Loucy (cell line): Measurements from ENCODE around the gene TEPSIN.

Experiments
- H2AFZ ChIP-seq: fragments of 200-600 bp; sonication (generic); 2 replicates; pipeline ENCODE4 v1.6.0; 2016; ENCODE audit warnings: antibody characterized with exemption, mild to moderate bottlenecking, low read length, moderate library complexity
- H3F3A ChIP-seq: fragments of 200-600 bp; 2 replicates; pipeline ENCODE4 v1.6.0; 2016; ENCODE audit warnings: antibody characterized with exemption, low read depth, mild to moderate bottlenecking
- H3K27me3 ChIP-seq: fragments of 200-600 bp; sonication (generic); 2 replicates; pipeline ENCODE4 v1.6.1; 2014; ENCODE audit warnings: low read length, mild to moderate bottlenecking; ENCODE audit not compliant: insufficient read depth, poor library complexity, severe bottlenecking
- H3K36me3 ChIP-seq: fragments of 200-600 bp; sonication (generic); 2 replicates; pipeline ENCODE4 v1.6.1; 2016; ENCODE audit warnings: low read length; ENCODE audit not compliant: insufficient read depth
- H3K4me1 ChIP-seq: fragments of 200-600 bp; sonication (generic); 2 replicates; pipeline ENCODE4 v1.5.1; 2014; ENCODE audit warnings: low read length, mild to moderate bottlenecking; ENCODE audit not compliant: insufficient read depth, poor library complexity, severe bottlenecking
- H3K4me2 ChIP-seq: fragments of 200-600 bp; sonication (generic); 2 replicates; pipeline ENCODE4 v1.6.0; 2014; ENCODE audit warnings: antibody characterized with exemption, low read length, low read depth, mild to moderate bottlenecking; ENCODE audit not compliant: poor library complexity, severe bottlenecking
- H3K4me3 ChIP-seq: fragments of 200-600 bp; sonication (generic); 2 replicates; pipeline ENCODE4 v1.5.1; 2014; ENCODE audit warnings: low read length, mild to moderate bottlenecking, mixed read lengths; ENCODE audit not compliant: poor library complexity, severe bottlenecking
- H3K79me2 ChIP-seq: fragments of 200-600 bp; sonication (generic); 2 replicates; pipeline ENCODE4 v1.6.1; 2014; ENCODE audit warnings: low read length; ENCODE audit not compliant: insufficient read depth
- H3K9ac ChIP-seq: fragments of 200-600 bp; sonication (generic); 2 replicates; pipeline ENCODE4 v1.6.0; 2014; ENCODE audit warnings: mild to moderate bottlenecking, low read depth, low read length, moderate library complexity; ENCODE audit not compliant: poor library complexity, severe bottlenecking
- H3K9me2 ChIP-seq: fragments of 200-600 bp; sonication (generic); replicated peaks from 2 replicates; pipeline ENCODE4 v1.6.1; 2016; ENCODE audit warnings: low read depth, low read length, mixed read lengths
- H3K9me3 ChIP-seq: fragments of 200-600 bp; sonication (generic); 2 replicates; pipeline ENCODE4 v1.6.1; 2014; ENCODE audit warnings: mild to moderate bottlenecking, antibody characterized with exemption, low read length, low read depth; ENCODE audit not compliant: insufficient read depth
- H4K20me1 ChIP-seq: fragments of 200-600 bp; sonication (generic); 2 replicates; pipeline ENCODE4 v1.6.0; 2014; ENCODE audit warnings: antibody characterized with exemption, low read length, mild to moderate bottlenecking; ENCODE audit not compliant: insufficient read depth, poor library complexity, severe bottlenecking
- CTCF ChIP-seq: fragments of 200-600 bp; sonication (generic); conservative IDR thresholded peaks from 2 replicates; pipeline ENCODE4 v1.5.1; 2014; ENCODE audit warnings: mild to moderate bottlenecking, antibody characterized with exemption, low read length
- EZH2phosphoT487 ChIP-seq: fragments of 200-600 bp; IDR thresholded peaks from 2 replicates; pipeline ENCODE4 v1.6.1; 2018; ENCODE audit warnings: antibody characterized with exemption, mild to moderate bottlenecking, moderate library complexity, borderline replicate concordance

Gene TEPSIN

GRCh38 chr17:81186203-81186602 lies 52.7 kb downstream of the TEPSIN start:
- H3K9me3 ChIP-seq: no peaks in the 10 kb centered on the region
- H3K9me2 ChIP-seq: no peaks in the 10 kb centered on the region
- H2AFZ ChIP-seq: no peak overlapping the region
- no peaks in the 10 kb centered on the region for H3F3A ChIP-seq
- H3K79me2 ChIP-seq: no peaks in the 10 kb centered on the region
- no peak for TF ChIP-seq EZH2phosphoT487
- no peak for TF ChIP-seq CTCF
- H3K9ac ChIP-seq: no peak overlapping the region
- H3K27me3 ChIP-seq: no peaks in the 10 kb centered on the region
- no peak overlapping the region for H3K4me2 ChIP-seq
- no peaks in the 10 kb centered on the region; the same call in 1 of the 2 replicates for H3K36me3 ChIP-seq
- no peaks in the 10 kb centered on the region for H3K4me1 ChIP-seq
- no peak overlapping the region for H3K4me3 ChIP-seq
- H4K20me1 ChIP-seq: no peaks in the 10 kb centered on the region

GRCh38 chr17:81184555-81184954 lies 54.3 kb downstream of the TEPSIN start:
- no peaks in the 10 kb centered on the region for H3K9me3 ChIP-seq
- H2AFZ ChIP-seq: no peak overlapping the region
- no peaks in the 10 kb centered on the region for H3K9me2 ChIP-seq
- no peaks in the 10 kb centered on the region for H3K27me3 ChIP-seq
- no peak overlapping the region for H3K4me3 ChIP-seq
- H3K36me3 ChIP-seq: no peaks in the 10 kb centered on the region; the same call in 1 of the 2 replicates
- no peak overlapping the region for H3K9ac ChIP-seq
- no peaks in the 10 kb centered on the region for H3K79me2 ChIP-seq
- no peaks in the 10 kb centered on the region for H3F3A ChIP-seq
- no peak overlapping the region for H3K4me2 ChIP-seq
- H3K4me1 ChIP-seq: no peaks in the 10 kb centered on the region
- H4K20me1 ChIP-seq: no peaks in the 10 kb centered on the region
- TF ChIP-seq EZH2phosphoT487 (no peak), CTCF (no peak)

- Histone ChIP-seq H2AFZ (no peak overlapping the region), H3K4me1 (no peaks in the 10 kb centered on the region), H3K9me3 (no peaks in the 10 kb centered on the region), H4K20me1 (no peaks in the 10 kb centered on the region), H3K9ac (no peak overlapping the region), H3K79me2 (no peaks in the 10 kb centered on the region), H3K4me3 (no peak overlapping the region), H3F3A (no peaks in the 10 kb centered on the region), H3K27me3 (no peaks in the 10 kb centered on the region), H3K36me3 (no peaks in the 10 kb centered on the region), H3K9me2 (no peaks in the 10 kb centered on the region), H3K4me2 (no peak overlapping the region)
- no peak for TF ChIP-seq EZH2phosphoT487
- no peak for TF ChIP-seq CTCF
Measured at GRCh38 chr17:81183807-81184206, 55.0 kb downstream of the TEPSIN start.
